Prostate gland (tissue), 2 donors: ENCODE data around the gene ADAMTSL3. TPM values are rescaled to one million over a fixed set of nuclear protein-coding genes. Genes with fewer than 3 reads are reported as not detected.

ENCODE experiments used
- DNase-seq: peaks from one replicate; pipeline ENCODE4 v3.0.0-alpha.2; 2019; ENCODE audit warnings: low spot score
- H3K27ac ChIP-seq, 2 donors: fragments of 200-600 bp; sonication (generic); 2 replicates each; pipeline ENCODE4 v1.5.1; 2017 to 2019
- H3K27me3 ChIP-seq: fragments of 200-600 bp; sonication (generic); replicated peaks from 2 replicates; pipeline ENCODE4 v1.5.1; 2019; ENCODE audit not compliant: insufficient read depth
- H3K36me3 ChIP-seq, 2 donors: fragments of 200-600 bp; sonication (generic); 1 replicate in 1 of 2; 2 replicates in 1 of 2; pipeline versions ENCODE4 v1.5.1 to v1.8.1; 2017 to 2019
- H3K4me1 ChIP-seq: fragments of 200-600 bp; sonication (generic); replicated peaks from 2 replicates; pipeline ENCODE4 v1.5.1; 2019
- H3K4me3 ChIP-seq, 2 donors: fragments of 200-600 bp; sonication (generic); 2 replicates each; pipeline ENCODE4 v1.5.1; 2017 to 2019
- H3K9me3 ChIP-seq: fragments of 200-600 bp; sonication (generic); 2 replicates; pipeline ENCODE4 v1.5.1; 2017
- POLR2A ChIP-seq: fragments of 450-650 bp; IDR thresholded peaks from one replicate; pipeline ENCODE4 v1.6.1; 2016; ENCODE audit warnings: antibody characterized with exemption, mild to moderate bottlenecking
- POLR2AphosphoS5 ChIP-seq: sonication (generic); formaldehyde crosslinking; IDR thresholded peaks from one replicate; pipeline ENCODE4 v1.6.1; 2017; ENCODE audit warnings: antibody characterized with exemption
- WGBS: methylation state at CpG from one replicate; pipeline ENCODE4 v1.1.5; 2018; 5-methylcytosine and 5-hydroxymethylcytosine counted together
- intact Hi-C: fragments of 100-400 bp; cut with DNase I; formaldehyde crosslinking; loops from one replicate; pipeline ENCODE4 v1.14.2; 2022
- total RNA-seq, 2 donors: library from RNA; depleted of rRNA; stranded (reverse); fragments of >200 nt; gene quantifications; one replicate each; pipeline ENCODE4 v1.1.0, GENCODE V29; 2016
- TF ChIP-seq, protein P1 (sequence below), 4 experiments: fragments of 200-600 bp in 2 of 4; fragments of 450-650 bp in 2 of 4; sonication (generic) in 2 of 4; IDR thresholded peaks; 1 replicate in 3 of 4; 2 replicates in 1 of 4; pipeline ENCODE4 v1.5.1; 2016 to 2019; ENCODE audit warnings: antibody characterized with exemption in 4 of 4, mild to moderate bottlenecking in 2 of 4, moderate library complexity in 2 of 4

The ADAMTSL3 gene
- total RNA-seq, 2 donors from 2014 or later: 4.5 to 25.2 TPM

- Histone ChIP-seq H3K27me3 (no peaks in the 10 kb centered on the region), H3K27ac (peak overlapping the region; percentile 31 to 33), H3K36me3 (no peaks in the 10 kb centered on the region), H3K9me3 (no peaks in the 10 kb centered on the region), H3K4me1 (no peaks in the 10 kb centered on the region), H3K4me3 (peak overlapping the region; percentile 28 to 36)
- TF ChIP-seq POLR2A (no peak), POLR2AphosphoS5 (no peak)
- TF ChIP-seq, protein P1, sequence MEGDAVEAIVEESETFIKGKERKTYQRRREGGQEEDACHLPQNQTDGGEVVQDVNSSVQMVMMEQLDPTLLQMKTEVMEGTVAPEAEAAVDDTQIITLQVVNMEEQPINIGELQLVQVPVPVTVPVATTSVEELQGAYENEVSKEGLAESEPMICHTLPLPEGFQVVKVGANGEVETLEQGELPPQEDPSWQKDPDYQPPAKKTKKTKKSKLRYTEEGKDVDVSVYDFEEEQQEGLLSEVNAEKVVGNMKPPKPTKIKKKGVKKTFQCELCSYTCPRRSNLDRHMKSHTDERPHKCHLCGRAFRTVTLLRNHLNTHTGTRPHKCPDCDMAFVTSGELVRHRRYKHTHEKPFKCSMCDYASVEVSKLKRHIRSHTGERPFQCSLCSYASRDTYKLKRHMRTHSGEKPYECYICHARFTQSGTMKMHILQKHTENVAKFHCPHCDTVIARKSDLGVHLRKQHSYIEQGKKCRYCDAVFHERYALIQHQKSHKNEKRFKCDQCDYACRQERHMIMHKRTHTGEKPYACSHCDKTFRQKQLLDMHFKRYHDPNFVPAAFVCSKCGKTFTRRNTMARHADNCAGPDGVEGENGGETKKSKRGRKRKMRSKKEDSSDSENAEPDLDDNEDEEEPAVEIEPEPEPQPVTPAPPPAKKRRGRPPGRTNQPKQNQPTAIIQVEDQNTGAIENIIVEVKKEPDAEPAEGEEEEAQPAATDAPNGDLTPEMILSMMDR (IDR thresholded peaks at IDR 0.05): no peak
- DNase-seq: peak; percentile 11
- 10% methylated on average over 66 of the region's 67 CpGs for WGBS
- intact Hi-C loops: loop anchor here (5.0 to 10.0 kb wide), 3 partner anchors 82 to 190 kb away; no protein-coding TSS in a partner anchor
These were observed 685 bp downstream of the ADAMTSL3 start for GRCh38 chr15:83654379-83655236.

- DNase-seq: no peak
- 83% methylated on average over 8 of the region's 8 CpGs for WGBS
- Histone ChIP-seq H3K4me3 (peak overlapping the region in 1 of 2 donors; percentile 36), H3K27me3 (no peaks in the 10 kb centered on the region), H3K27ac (no peak overlapping the region), H3K4me1 (no peaks in the 10 kb centered on the region), H3K9me3 (no peaks in the 10 kb centered on the region), H3K36me3 (no peaks in the 10 kb centered on the region)
- intact Hi-C loops: loop anchor here (5.0 to 10.0 kb wide), 2 partner anchors 92 to 190 kb away; no protein-coding TSS in a partner anchor
- TF ChIP-seq, protein P1 (IDR thresholded peaks at IDR 0.05): no peak
- no peak for TF ChIP-seq POLR2A
- no peak for TF ChIP-seq POLR2AphosphoS5
These were observed 1.3 kb downstream of the ADAMTSL3 start for GRCh38 chr15:83655237-83655616.

GRCh38 chr15:83656192-83656591 is 2.3 kb downstream of the ADAMTSL3 start:
- no peaks in the 10 kb centered on the region for H3K27me3 ChIP-seq
- no peaks in the 10 kb centered on the region for H3K9me3 ChIP-seq
- WGBS: 72% methylated on average over 5 of the region's 5 CpGs
- H3K4me3 ChIP-seq: no peak overlapping the region
- intact Hi-C loops: loop anchor here (5.0 to 10.0 kb wide), 2 partner anchors 91 to 189 kb away; no protein-coding TSS in a partner anchor
- DNase-seq: no peak
- no peaks in the 10 kb centered on the region for H3K4me1 ChIP-seq
- no peaks in the 10 kb centered on the region for H3K36me3 ChIP-seq
- TF ChIP-seq POLR2AphosphoS5 (no peak), POLR2A (no peak)
- TF ChIP-seq, protein P1 (IDR thresholded peaks at IDR 0.05): no peak
- no peak overlapping the region for H3K27ac ChIP-seq

DNA sequence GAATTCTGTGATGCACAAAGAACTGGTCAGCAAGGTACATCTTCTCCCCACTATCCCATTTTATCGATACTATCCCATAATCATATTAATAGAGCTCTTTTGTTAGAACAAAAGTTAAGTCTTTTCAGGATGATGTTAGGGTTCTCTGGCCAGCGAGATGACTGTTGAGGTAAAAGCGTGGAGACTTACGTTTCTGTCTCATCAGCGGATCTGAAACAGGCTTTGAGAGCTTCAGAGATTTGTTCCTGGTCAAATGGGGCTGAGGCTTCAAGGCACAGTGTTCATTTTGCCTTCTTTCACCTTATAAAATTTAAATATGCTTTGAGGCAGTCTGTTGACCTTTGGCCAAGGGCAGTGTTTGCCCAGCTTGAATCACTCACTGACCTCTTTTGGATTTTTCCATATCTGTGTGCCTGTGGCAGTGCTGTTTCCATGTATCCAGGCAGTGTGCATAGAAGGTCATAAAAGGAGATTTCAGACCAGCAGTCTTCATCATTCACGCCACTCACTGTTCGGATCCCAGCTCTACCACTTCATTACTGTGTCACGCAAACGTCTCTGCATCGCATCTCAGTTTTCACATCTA is 3.1 kb downstream of the ADAMTSL3 start:
- H3K27ac ChIP-seq: no peak overlapping the region
- no peaks in the 10 kb centered on the region for H3K36me3 ChIP-seq
- H3K4me3 ChIP-seq: no peak overlapping the region
- no peaks in the 10 kb centered on the region for H3K9me3 ChIP-seq
- H3K27me3 ChIP-seq: no peaks in the 10 kb centered on the region
- intact Hi-C loops: loop anchor here (5.0 to 10.0 kb wide), 2 partner anchors 90 to 188 kb away; no protein-coding TSS in a partner anchor
- DNase-seq: no peak
- TF ChIP-seq, protein P1 (IDR thresholded peaks at IDR 0.05): no peak
- no peaks in the 10 kb centered on the region for H3K4me1 ChIP-seq
- WGBS: 91% methylated on average over 10 of the region's 10 CpGs
